Upper lobe of left lung (tissue), 4 donors: ENCODE data around the gene CD274.

ENCODE experiments used
- EP300 ChIP-seq, 4 donors: sonication (generic); formaldehyde crosslinking; IDR thresholded peaks; one replicate each; pipeline ENCODE4 v1.5.1; 2017; ENCODE audit warnings: antibody characterized with exemption in 4 of 4, control low read depth in 2 of 4
- POLR2A ChIP-seq, 4 donors: fragments of 450-650 bp; IDR thresholded peaks; one replicate each; pipeline ENCODE4 v1.5.1; 2016 to 2017; ENCODE audit warnings: antibody characterized with exemption in 4 of 4, mild to moderate bottlenecking in 2 of 4
- POLR2AphosphoS5 ChIP-seq, 2 donors: sonication (generic); formaldehyde crosslinking; IDR thresholded peaks; one replicate each; pipeline ENCODE4 v1.5.1; 2017; ENCODE audit warnings: antibody characterized with exemption in 2 of 2
- TF ChIP-seq, protein P1 (sequence below), 6 experiments: fragments of 450-650 bp in 4 of 6; fragments of 200-600 bp in 2 of 6; sonication (generic) in 2 of 6; IDR thresholded peaks; one replicate each; pipeline ENCODE4 v1.5.1; 2016 to 2019; ENCODE audit warnings: antibody characterized with exemption in 6 of 6

DNA sequence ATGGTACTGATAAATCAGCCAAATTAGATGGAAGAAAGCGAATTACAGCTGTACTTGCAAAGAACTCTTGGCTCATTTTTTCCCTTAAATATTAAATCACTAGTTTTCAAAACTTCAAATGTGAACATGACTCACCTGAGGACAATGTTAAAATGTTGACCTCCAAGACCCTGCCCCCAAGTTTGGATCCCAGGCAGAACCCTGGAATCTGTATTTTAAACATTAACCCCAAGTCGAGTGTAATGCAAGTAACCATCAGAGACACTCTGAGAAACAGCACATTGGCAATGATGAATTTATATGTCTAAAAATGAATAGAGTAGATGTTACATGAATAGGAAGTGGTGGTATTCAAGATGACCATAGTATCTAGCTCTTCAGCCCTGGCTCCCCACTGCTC, 2.3 kb upstream of the CD274 start:
- TF ChIP-seq, protein P1, sequence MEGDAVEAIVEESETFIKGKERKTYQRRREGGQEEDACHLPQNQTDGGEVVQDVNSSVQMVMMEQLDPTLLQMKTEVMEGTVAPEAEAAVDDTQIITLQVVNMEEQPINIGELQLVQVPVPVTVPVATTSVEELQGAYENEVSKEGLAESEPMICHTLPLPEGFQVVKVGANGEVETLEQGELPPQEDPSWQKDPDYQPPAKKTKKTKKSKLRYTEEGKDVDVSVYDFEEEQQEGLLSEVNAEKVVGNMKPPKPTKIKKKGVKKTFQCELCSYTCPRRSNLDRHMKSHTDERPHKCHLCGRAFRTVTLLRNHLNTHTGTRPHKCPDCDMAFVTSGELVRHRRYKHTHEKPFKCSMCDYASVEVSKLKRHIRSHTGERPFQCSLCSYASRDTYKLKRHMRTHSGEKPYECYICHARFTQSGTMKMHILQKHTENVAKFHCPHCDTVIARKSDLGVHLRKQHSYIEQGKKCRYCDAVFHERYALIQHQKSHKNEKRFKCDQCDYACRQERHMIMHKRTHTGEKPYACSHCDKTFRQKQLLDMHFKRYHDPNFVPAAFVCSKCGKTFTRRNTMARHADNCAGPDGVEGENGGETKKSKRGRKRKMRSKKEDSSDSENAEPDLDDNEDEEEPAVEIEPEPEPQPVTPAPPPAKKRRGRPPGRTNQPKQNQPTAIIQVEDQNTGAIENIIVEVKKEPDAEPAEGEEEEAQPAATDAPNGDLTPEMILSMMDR (IDR thresholded peaks at IDR 0.05) = no peak
- TF ChIP-seq POLR2AphosphoS5 (IDR thresholded peaks at IDR 0.05) (no peak), POLR2A (IDR thresholded peaks at IDR 0.05) (no peak), EP300 (IDR thresholded peaks at IDR 0.05) (no peak)
